GM18511 (cell line): ENCODE results near the gene KRT222.

Experiments used
- ATAC-seq: cut with Tn5 transposase; IDR thresholded peaks from one replicate; pipeline ENCODE4 v1.9.1; 2021; ENCODE audit warnings: mild to moderate bottlenecking, moderate library complexity; ENCODE audit not compliant: unreplicated experiment

Gene KRT222

GRCh38 chr17:40615841-40616476, 49.0 kb downstream of the KRT222 start:
- no peak for ATAC-seq

DNA sequence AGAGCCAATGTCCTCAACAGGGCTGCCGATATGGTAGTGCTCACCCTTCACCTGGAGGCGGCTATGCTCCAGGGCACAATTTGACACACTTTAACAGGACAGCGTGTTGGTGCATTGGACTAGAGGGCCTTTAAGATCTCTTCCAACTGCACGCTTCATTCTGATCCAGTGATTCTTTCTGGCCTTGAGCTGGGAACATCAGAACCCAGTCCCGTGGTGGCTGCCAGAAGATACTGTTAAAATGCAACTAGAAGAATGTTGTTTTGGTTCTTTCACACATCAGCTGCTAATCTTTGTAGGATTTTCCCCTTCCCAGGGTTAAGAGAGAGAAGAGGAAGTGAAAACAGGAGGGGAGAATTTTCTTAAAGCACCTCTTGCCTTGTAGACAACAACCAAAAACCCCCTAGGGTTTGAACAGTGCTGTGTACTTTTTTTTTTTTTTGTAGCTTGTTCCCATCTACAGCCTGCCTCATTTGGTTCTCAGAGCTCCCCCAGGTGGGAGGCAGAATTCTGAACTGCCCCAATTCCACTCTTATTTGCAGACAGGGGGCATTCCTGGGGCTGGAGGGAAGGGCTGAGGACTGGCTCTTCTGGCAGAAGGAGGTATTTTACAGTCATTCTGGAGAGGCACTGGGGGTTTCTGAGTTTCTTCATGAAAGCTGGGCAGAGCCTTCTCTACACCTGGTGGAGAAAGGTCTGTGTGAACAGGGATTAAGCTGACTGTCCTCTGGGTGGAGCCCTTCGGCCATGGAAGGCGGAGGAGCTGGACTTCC, 49.7 kb downstream of the KRT222 start:
- peak; percentile 67 for ATAC-seq

GRCh38 chr17:40614431-40615067, 50.4 kb downstream of the KRT222 start:
- peak; percentile 23 for ATAC-seq

DNA sequence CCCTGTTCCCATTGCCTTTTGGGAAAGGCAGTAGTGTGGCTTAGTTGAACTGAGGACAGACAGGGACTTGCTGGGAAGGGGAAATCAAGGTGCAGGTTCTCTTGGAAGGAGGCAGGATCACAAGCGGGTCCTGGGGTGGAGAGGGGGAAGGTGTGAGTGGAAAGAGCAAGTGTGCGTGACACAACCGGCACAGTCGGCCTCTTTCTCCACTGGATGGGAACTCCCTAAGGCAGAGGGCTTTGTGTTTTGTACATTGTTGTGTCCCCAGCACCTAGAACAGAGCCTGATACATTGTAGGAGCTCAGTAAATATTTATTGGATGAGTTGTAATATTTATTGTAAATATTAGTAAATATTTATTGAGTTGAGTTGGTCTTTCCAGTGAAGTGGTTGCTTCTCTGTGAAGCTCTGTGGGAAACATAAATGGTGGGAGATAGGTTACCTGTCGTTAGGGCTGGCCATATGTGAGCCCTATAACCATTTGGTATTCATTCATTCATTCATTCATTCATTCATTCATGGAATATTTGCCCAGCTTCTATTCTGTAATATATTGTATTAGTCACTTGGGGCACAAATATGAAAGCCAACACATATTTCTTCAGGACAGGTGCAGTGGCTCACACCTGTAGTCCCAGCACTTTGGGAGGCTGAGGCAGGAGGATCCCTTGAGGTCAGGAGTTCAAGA, 51.4 kb downstream of the KRT222 start:
- no peak for ATAC-seq

DNA sequence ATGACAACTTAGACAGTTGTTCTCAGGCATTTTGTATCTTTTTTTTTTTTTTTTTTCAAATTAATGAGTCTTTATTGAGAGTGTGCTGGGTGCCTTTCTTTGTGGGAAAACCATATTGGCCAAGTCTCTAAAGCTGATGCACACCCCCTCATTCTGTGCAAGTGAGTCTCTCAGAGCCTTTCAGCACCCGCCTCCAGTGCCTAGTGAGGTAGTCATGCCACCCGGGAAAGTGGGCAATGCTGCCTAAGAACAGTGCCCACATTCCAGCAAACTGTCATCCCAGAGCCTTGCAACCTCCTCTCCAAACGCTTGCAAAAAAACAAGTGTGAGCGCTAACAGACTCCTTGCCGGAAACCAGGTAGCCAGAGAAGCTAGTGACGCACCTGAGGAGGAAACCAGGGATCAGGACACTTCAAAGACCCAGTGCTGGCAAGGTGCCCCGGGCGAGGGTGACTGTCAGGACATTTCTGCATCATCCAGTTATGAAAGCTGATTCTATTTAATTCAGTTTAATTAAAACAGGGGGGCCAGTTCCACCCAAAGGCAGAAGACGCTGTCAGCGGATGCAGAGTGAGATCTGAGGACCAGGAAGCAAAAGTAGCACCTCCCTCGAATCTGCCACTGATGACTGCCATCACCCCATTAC, 52.3 kb downstream of the KRT222 start:
- ATAC-seq, result no peak

GRCh38 chr17:40611840-40612474, 53.0 kb downstream of the KRT222 start:
- no peak for ATAC-seq

- no peak for ATAC-seq
Measured at GRCh38 chr17:40610359-40610758, 54.6 kb downstream of the KRT222 start.

- ATAC-seq, result no peak
Measured at GRCh38 chr17:40608061-40608581, 56.9 kb downstream of the KRT222 start.

- no peak for ATAC-seq
Measured at GRCh38 chr17:40607641-40608040, 57.3 kb downstream of the KRT222 start.

- no peak for ATAC-seq
Measured at GRCh38 chr17:40606548-40607353, 58.2 kb downstream of the KRT222 start.

DNA sequence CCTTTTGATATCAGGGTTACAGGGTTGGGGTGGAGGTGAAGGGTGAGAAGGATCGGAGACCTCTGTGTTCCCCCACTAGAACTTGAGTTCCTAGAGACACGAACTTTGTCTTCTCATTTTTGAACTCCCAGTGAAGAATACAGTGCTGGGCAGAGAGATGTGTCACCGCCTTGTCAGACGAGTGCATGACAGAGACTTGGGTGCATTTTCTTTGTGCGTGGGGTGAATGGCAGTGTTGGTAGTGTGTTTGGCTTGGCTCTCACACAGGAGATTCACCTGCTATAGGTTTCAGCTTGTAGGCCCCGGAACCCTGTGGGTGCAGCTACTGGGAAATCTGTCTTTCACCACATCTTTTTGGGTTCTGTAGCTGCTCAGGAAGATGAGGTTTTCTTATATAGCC, 59.7 kb downstream of the KRT222 start:
- no peak for ATAC-seq
